DOHH2 (cell line): ENCODE data around the gene FAM50A.

ENCODE experiments used
- CTCF ChIP-seq: fragments of 200-600 bp; sonication (generic); IDR thresholded peaks from one replicate; pipeline ENCODE4 v1.5.1; 2014; ENCODE audit warnings: antibody characterized with exemption, mild to moderate bottlenecking, low read depth, low read length; ENCODE audit not compliant: poor library complexity, severe bottlenecking
- EZH2phosphoT487 ChIP-seq: fragments of 200-600 bp; sonication (generic); IDR thresholded peaks from 2 replicates; pipeline ENCODE4 v1.6.1; 2017; ENCODE audit warnings: borderline replicate concordance, mild to moderate bottlenecking, antibody characterized with exemption, low read length, moderate library complexity, mixed read lengths

GRCh38 chrX:154446430-154446829 lies 2.5 kb downstream of the FAM50A start:
- TF ChIP-seq CTCF (no peak), EZH2phosphoT487 (no peak)
